HL-60 (cell line): Measurements from ENCODE around the gene LVRN.

ENCODE experiments used
- POLR2AphosphoS5 ChIP-seq: IDR thresholded peaks from 2 replicates; pipeline ENCODE4 v1.6.1; 2012; ENCODE audit warnings: low read depth
- TF ChIP-seq, protein P1 (sequence below): IDR thresholded peaks from one replicate; pipeline ENCODE4 v1.5.1; 2011; ENCODE audit warnings: low read length, control low read depth, inconsistent platforms; ENCODE audit not compliant: insufficient read depth

DNA sequence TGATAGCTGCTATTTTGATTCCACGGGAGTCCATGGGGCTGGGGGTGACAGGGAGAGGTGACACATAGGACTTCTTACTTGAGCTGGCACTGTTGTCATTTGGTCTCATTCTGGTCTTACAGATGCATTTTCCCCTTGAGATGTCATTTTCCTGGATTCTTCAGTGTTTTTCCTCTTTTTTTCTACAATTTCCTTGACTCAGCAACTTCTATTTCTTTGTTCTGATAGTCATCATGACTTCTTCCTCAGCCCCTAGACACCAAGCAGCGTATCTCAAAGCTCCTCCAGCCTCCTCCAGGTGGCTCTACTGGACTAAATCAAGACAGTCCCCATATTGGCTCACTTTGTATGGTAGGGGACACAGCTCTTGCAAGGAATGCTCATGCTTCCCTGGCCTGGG lies 16.5 kb downstream of the LVRN start:
- TF ChIP-seq, protein P1, sequence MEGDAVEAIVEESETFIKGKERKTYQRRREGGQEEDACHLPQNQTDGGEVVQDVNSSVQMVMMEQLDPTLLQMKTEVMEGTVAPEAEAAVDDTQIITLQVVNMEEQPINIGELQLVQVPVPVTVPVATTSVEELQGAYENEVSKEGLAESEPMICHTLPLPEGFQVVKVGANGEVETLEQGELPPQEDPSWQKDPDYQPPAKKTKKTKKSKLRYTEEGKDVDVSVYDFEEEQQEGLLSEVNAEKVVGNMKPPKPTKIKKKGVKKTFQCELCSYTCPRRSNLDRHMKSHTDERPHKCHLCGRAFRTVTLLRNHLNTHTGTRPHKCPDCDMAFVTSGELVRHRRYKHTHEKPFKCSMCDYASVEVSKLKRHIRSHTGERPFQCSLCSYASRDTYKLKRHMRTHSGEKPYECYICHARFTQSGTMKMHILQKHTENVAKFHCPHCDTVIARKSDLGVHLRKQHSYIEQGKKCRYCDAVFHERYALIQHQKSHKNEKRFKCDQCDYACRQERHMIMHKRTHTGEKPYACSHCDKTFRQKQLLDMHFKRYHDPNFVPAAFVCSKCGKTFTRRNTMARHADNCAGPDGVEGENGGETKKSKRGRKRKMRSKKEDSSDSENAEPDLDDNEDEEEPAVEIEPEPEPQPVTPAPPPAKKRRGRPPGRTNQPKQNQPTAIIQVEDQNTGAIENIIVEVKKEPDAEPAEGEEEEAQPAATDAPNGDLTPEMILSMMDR, result no peak
- TF ChIP-seq POLR2AphosphoS5, result no peak
